HG03025 (cell line): ENCODE results near the gene BRINP3.

Experiments
- ATAC-seq: cut with Tn5 transposase; IDR thresholded peaks from one replicate; pipeline ENCODE4 v1.9.1; 2021; ENCODE audit warnings: mild to moderate bottlenecking, moderate library complexity; ENCODE audit not compliant: unreplicated experiment, low FRiP score

BRINP3 gene

DNA sequence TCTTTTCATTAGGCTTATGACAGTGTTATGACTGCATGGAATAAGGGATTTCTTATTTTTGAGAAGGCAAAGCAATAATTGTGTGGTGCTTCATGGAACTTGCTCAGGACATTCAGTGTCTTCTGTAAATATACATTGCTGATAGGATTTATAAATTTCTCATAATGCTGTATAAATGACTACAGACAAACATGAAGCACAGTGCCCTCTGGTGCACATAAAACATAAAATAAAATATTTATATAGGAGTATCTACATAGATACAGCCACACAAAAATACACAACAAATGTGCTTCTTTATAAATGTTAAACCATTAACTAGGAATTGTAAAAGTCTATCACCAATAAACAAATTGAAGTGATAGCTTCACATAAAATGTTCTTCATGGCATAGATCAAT, 24.1 kb downstream of the BRINP3 start:
- no peak for ATAC-seq

GRCh38 chr1:190452272-190452848, 25.3 kb downstream of the BRINP3 start:
- ATAC-seq = no peak

DNA sequence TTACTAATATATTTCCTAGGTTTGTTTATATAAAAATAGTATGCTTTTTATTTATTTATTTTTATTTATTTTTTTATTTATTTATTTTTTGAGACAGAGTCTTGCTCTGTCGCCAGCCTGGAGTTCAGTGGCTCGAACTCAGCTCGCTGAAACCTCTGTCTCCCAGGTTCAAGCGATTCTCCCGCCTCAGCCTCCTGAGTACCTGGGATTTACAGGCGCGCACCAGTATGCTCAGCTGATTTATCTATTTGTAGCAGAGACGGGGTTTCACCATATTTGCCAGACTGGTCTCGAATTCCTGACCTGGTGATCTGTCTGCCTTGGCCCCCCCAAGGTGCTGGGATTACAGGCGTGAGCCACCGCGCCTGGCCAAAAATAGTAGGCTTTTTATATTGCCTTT, 33.2 kb downstream of the BRINP3 start:
- ATAC-seq = no peak

- no peak for ATAC-seq
Observed at GRCh38 chr1:190439447-190439846, 38.2 kb downstream of the BRINP3 start.

DNA sequence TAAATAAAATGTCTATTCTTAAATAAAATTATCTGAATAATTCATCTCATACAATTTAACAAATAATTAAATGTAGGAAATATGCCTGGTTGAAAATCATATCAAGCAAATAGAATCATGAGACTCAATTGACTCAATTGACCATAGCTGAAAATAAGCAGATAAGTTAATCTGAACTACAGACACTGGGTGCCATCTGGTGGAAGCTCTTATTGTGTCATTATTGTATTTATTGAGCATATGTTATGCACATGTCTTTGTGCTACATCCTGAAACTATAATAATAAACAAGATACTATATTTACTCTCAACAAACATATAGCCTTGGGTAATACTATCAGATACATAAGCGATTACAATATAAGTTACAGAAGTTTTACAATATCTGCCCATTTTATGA, 41.0 kb downstream of the BRINP3 start:
- ATAC-seq = no peak

- no peak for ATAC-seq
Observed at GRCh38 chr1:190429932-190430331, 47.7 kb downstream of the BRINP3 start.

GRCh38 chr1:190429141-190429540, 48.5 kb downstream of the BRINP3 start:
- ATAC-seq = no peak

GRCh38 chr1:190416239-190416638, 61.4 kb downstream of the BRINP3 start:
- no peak for ATAC-seq

- no peak for ATAC-seq
Observed at GRCh38 chr1:190413142-190413541, 64.5 kb downstream of the BRINP3 start.

DNA sequence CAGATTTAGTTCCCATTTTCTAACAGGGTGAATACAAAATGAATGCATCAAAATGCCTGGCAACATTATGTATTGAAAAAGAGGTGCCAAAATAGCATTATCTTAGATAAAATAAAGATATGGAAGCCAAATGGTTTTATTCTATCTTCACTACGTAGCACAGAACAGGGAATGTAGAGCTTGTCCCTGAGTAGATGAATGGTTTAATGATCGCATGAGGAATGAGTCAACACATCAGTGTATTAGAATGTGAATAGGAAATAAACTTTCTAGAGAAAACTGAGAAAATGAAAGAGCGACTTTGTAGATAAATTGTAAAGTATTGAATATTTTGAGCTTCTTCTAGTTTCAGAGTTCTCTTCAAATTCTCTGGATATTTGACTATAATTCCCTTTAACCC, 74.3 kb downstream of the BRINP3 start:
- no peak for ATAC-seq

DNA sequence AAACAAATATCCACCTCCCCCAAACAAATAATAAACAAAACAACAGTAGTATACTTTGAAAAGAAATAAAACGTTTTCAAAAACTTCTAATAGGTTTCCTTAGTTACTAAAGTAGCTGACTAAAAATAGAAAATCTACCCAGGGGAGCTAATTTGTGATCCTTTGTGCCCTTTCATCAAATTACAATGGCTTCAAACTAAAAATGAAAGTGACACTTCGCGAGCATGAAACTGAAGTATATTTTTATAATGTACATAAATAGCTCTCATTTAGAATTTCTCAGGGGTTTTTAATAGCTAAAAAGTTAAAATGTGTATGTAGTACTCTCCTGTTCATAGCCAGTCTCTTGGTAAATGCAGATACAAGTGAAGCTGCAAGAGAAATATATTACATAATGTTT, 78.4 kb downstream of the BRINP3 start:
- no peak for ATAC-seq

DNA sequence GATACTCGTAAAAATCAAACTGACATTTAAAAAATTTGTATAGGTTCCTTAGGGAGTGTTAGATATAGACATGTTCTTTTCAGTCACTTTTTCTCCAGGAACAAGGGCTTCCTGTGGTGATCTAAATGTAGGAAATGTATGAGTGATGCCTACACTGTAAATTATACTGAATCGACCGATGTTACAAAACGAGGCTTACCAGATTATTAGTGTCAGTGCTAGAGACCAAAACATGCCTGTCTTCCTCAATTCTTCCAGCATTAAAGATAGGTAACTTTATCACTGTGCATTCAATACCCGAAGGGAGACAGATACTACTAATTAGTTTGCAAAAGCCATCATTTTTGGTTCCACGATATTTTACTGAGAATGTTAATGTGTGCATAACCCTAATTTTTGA, 86.1 kb downstream of the BRINP3 start:
- ATAC-seq = no peak

GRCh38 chr1:190377991-190378390, 99.7 kb downstream of the BRINP3 start:
- ATAC-seq = no peak

DNA sequence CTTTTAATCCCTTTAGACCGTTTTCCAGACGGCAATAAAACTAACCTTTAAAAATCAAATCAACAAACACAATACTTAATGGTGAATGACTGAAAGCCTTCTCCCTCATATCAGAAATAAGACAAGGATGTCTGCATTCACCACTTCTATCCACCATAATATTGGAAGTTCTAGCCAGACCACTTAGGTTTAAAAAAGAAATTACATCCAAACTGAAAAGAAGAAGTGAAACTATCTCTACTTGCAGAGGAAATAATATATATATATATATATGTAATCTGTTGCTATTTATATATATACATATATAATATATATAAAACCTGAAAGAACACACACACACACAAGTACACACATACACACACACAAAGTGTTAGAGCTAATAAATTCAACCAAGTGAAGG, 100.4 kb downstream of the BRINP3 start:
- no peak for ATAC-seq

DNA sequence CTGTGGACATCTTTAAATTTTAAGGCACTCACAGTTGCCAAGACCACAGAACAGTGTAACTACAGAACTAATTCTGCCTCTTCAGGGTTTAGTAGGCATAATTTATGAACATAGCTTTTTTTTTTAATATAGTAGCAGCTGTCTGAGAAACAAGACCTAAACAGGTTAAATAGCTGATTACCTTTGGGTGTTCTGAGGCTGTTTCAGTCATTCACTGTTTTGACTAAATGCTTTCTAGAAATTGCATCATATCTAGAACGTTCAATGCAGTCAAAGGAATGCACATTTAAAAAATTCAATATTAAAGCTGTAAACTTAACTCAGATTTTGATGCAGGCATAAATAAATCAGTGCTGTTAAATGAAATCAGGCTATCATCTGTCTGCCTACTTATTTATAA, 101.6 kb downstream of the BRINP3 start:
- ATAC-seq = no peak

GRCh38 chr1:190373705-190374336, 103.8 kb downstream of the BRINP3 start:
- peak; percentile 92 for ATAC-seq

- no peak for ATAC-seq
Observed at GRCh38 chr1:190367200-190367599, 110.5 kb downstream of the BRINP3 start.

- ATAC-seq = no peak
Observed at GRCh38 chr1:190365283-190365682, 112.4 kb downstream of the BRINP3 start.

- ATAC-seq = no peak
Observed at GRCh38 chr1:190353538-190354101, 124.0 kb downstream of the BRINP3 start.

GRCh38 chr1:190344454-190344853, 133.2 kb downstream of the BRINP3 start:
- no peak for ATAC-seq

GRCh38 chr1:190338829-190339228, 138.8 kb downstream of the BRINP3 start:
- ATAC-seq = no peak

DNA sequence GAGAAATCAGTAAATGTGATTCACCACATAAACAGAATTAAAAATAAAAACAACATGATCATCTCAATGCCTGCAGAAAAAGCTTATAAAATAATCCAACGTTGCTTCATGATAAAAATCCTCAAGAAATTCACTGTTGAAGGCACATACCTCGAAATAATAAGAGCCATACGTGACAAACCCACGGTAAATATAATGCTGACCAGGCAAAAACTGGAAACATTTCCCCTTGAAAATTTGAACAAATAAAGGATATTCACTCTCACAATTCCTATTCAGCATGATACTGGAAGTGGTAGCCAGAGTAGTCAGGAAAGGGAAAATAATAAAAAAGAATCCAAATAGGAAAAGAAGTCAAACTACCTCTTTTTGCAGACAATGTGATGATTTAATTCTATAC, 148.8 kb downstream of the BRINP3 start:
- ATAC-seq = no peak
